H9 (cell line): ENCODE measurements around the gene KDM4C. TPM values are rescaled to one million over a fixed set of nuclear protein-coding genes. Genes with fewer than 3 reads are reported as not detected.
A peak's percentile ranks its signal among the peaks of the same experiment; 100 is the strongest.

ENCODE experiments used
- DNase-seq: peaks from one replicate; pipeline ENCODE4 v3.0.0-alpha.2; 2017
- H2AFZ ChIP-seq: one replicate; pipeline ENCODE4 v1.6.1; 2013; ENCODE audit warnings: mild to moderate bottlenecking, low read length, control low read depth, moderate library complexity
- H2AK5ac ChIP-seq: 2 replicates; pipeline ENCODE4 v1.6.1; 2013; ENCODE audit warnings: low read length, control low read depth, mixed read lengths; ENCODE audit not compliant: insufficient read length
- H2BK120ac ChIP-seq: one replicate; pipeline ENCODE4 v1.6.1; 2013; ENCODE audit warnings: low read depth, mild to moderate bottlenecking, low read length, control low read depth, inconsistent platforms; ENCODE audit not compliant: poor library complexity, severe bottlenecking
- H2BK12ac ChIP-seq: 2 replicates; pipeline ENCODE4 v1.6.1; 2013; ENCODE audit warnings: low read length, control low read depth, mixed read lengths, low read depth; ENCODE audit not compliant: insufficient read length
- H2BK15ac ChIP-seq: 2 replicates; pipeline ENCODE4 v1.6.1; 2013; ENCODE audit warnings: low read depth, low read length, control low read depth
- H2BK20ac ChIP-seq: one replicate; pipeline ENCODE4 v1.6.1; 2013; ENCODE audit warnings: low read depth, mild to moderate bottlenecking, low read length, control low read depth, inconsistent platforms; ENCODE audit not compliant: poor library complexity, severe bottlenecking
- H2BK5ac ChIP-seq: 2 replicates; pipeline ENCODE4 v1.6.1; 2013; ENCODE audit warnings: low read length, control low read depth, mixed read lengths; ENCODE audit not compliant: insufficient read length
- H3K14ac ChIP-seq: 2 replicates; pipeline ENCODE4 v1.6.1; 2013; ENCODE audit warnings: low read length, control low read depth; ENCODE audit not compliant: insufficient read depth
- H3K18ac ChIP-seq: 2 replicates; pipeline ENCODE4 v1.6.1; 2013; ENCODE audit warnings: low read depth, mild to moderate bottlenecking, mixed read lengths, low read length, control low read depth; ENCODE audit not compliant: insufficient read length
- H3K23ac ChIP-seq: 2 replicates; pipeline ENCODE4 v1.6.1; 2013; ENCODE audit warnings: low read length, control low read depth, mixed read lengths, low read depth; ENCODE audit not compliant: insufficient read length
- H3K23me2 ChIP-seq: 2 replicates; pipeline ENCODE4 v1.6.1; 2013; ENCODE audit warnings: low read depth, mild to moderate bottlenecking, mixed read lengths, low read length, control low read depth; ENCODE audit not compliant: insufficient read length, poor library complexity, severe bottlenecking
- H3K27ac ChIP-seq: 2 replicates; pipeline ENCODE4 v1.5.1; 2013; ENCODE audit warnings: low read length, control low read depth, mixed read lengths, low read depth; ENCODE audit not compliant: insufficient read length
- H3K27me3 ChIP-seq: 2 replicates; pipeline ENCODE4 v1.6.1; 2013; ENCODE audit warnings: low read length, control low read depth, inconsistent platforms; ENCODE audit not compliant: insufficient read depth
- H3K4ac ChIP-seq: 2 replicates; pipeline ENCODE4 v1.6.1; 2013; ENCODE audit warnings: low read depth, mild to moderate bottlenecking, control low read depth, inconsistent platforms, low read length, moderate library complexity
- H3K4me1 ChIP-seq: 2 replicates; pipeline ENCODE4 v1.6.1; 2013; ENCODE audit warnings: low read length, control low read depth, inconsistent platforms; ENCODE audit not compliant: insufficient read depth
- H3K4me2 ChIP-seq: 2 replicates; pipeline ENCODE4 v1.6.1; 2013; ENCODE audit warnings: low read length, control low read depth, mixed read lengths; ENCODE audit not compliant: insufficient read length, insufficient read depth
- H3K56ac ChIP-seq: 2 replicates; pipeline ENCODE4 v1.6.1; 2013; ENCODE audit warnings: low read depth, mild to moderate bottlenecking, mixed read lengths, low read length, control low read depth; ENCODE audit not compliant: insufficient read length
- H3K79me1 ChIP-seq: 2 replicates; pipeline ENCODE4 v1.6.1; 2013; ENCODE audit warnings: low read depth, mild to moderate bottlenecking, moderate library complexity, low read length, control low read depth, inconsistent platforms; ENCODE audit not compliant: insufficient read depth, poor library complexity, severe bottlenecking
- H3K79me2 ChIP-seq: 2 replicates; pipeline ENCODE4 v1.6.1; 2013; ENCODE audit warnings: low read length, control low read depth, inconsistent platforms; ENCODE audit not compliant: insufficient read depth
- H3K9ac ChIP-seq: 2 replicates; pipeline ENCODE4 v1.6.1; 2013; ENCODE audit warnings: low read length, control low read depth, mixed read lengths; ENCODE audit not compliant: insufficient read length; ENCODE audit errors: extremely low read depth
- H3K9me3 ChIP-seq: one replicate; pipeline ENCODE4 v1.6.1; 2013; ENCODE audit warnings: low read depth, low read length, inconsistent platforms; ENCODE audit not compliant: control insufficient read depth
- H3T11ph ChIP-seq: one replicate; pipeline ENCODE4 v1.6.1; 2013; ENCODE audit warnings: mild to moderate bottlenecking, low read length, control low read depth, inconsistent platforms
- H4K20me1 ChIP-seq: one replicate; pipeline ENCODE4 v1.6.1; 2013; ENCODE audit not compliant: control insufficient read depth, insufficient read length, insufficient read depth
- H4K5ac ChIP-seq: 2 replicates; pipeline ENCODE4 v1.6.1; 2013; ENCODE audit warnings: low read depth, mild to moderate bottlenecking, mixed read lengths, low read length, control low read depth; ENCODE audit not compliant: insufficient read length
- H4K8ac ChIP-seq: replicated peaks from 2 replicates; pipeline ENCODE4 v1.6.1; 2013; ENCODE audit warnings: low read length, control low read depth, mixed read lengths, low read depth; ENCODE audit not compliant: insufficient read length
- H4K91ac ChIP-seq: 2 replicates; pipeline ENCODE4 v1.6.1; 2013; ENCODE audit warnings: low read depth, mild to moderate bottlenecking, moderate library complexity, mixed read lengths, low read length, control low read depth; ENCODE audit not compliant: insufficient read length
- H3K27ac Mint-ChIP-seq, 3 experiments: 2 replicates in 2 of 3; 3 replicates in 1 of 3; pipeline ENCODE4 v1.8.0; 2020 to 2021; ENCODE audit warnings: mixed read lengths in 3 of 3, mild to moderate bottlenecking in 1 of 3, moderate library complexity in 1 of 3
- H3K27me3 Mint-ChIP-seq: 2 replicates; pipeline ENCODE4 v1.8.0; 2021; ENCODE audit warnings: low read depth, mild to moderate bottlenecking, moderate library complexity, mixed read lengths
- H3K36me3 Mint-ChIP-seq, 3 experiments: 2 replicates in 2 of 3; 3 replicates in 1 of 3; pipeline ENCODE4 v1.8.0; 2020 to 2021; ENCODE audit warnings: low read depth in 3 of 3, mixed read lengths in 3 of 3; ENCODE audit not compliant: insufficient read depth in 1 of 3
- H3K4me1 Mint-ChIP-seq, 2 experiments: 2 replicates each; pipeline ENCODE4 v1.8.0; 2020; ENCODE audit warnings: mixed read lengths in 2 of 2
- H3K4me3 Mint-ChIP-seq, 2 experiments: 2 replicates in 1 of 2; 3 replicates in 1 of 2; pipeline ENCODE4 v1.8.0; 2020 to 2021; ENCODE audit warnings: mild to moderate bottlenecking in 2 of 2, mixed read lengths in 2 of 2, moderate library complexity in 1 of 2
- H3K9me3 Mint-ChIP-seq, 2 experiments: 2 replicates in 1 of 2; 3 replicates in 1 of 2; pipeline ENCODE4 v1.8.0; 2020; ENCODE audit warnings: mild to moderate bottlenecking in 2 of 2, mixed read lengths in 2 of 2, moderate library complexity in 1 of 2
- WGBS: extraction: QIAGEN DNeasy Blood & Tissue Kit; methylation state at CpG from one replicate; pipeline ENCODE4 v1.1.7; 2013; ENCODE audit warnings: missing lambda C conversion rate, low lambda C conversion rate, mixed read lengths; ENCODE audit not compliant: insufficient read length; ENCODE audit errors: extremely low coverage; 5-methylcytosine and 5-hydroxymethylcytosine counted together
- total RNA-seq: library from RNA; stranded (reverse); gene quantifications from 2 replicates; pipeline ENCODE4 v1.2.1, GENCODE V29; 2021
- TF ChIP-seq, protein P1 (sequence below): fragments of 200-600 bp; sonication (generic); conservative IDR thresholded peaks from 3 replicates; pipeline ENCODE4 v1.8.0; 2021; ENCODE audit warnings: antibody characterized with exemption, mild to moderate bottlenecking

Gene KDM4C
- total RNA-seq, 1 experiment from 2014 or later = 24.0 TPM

DNA sequence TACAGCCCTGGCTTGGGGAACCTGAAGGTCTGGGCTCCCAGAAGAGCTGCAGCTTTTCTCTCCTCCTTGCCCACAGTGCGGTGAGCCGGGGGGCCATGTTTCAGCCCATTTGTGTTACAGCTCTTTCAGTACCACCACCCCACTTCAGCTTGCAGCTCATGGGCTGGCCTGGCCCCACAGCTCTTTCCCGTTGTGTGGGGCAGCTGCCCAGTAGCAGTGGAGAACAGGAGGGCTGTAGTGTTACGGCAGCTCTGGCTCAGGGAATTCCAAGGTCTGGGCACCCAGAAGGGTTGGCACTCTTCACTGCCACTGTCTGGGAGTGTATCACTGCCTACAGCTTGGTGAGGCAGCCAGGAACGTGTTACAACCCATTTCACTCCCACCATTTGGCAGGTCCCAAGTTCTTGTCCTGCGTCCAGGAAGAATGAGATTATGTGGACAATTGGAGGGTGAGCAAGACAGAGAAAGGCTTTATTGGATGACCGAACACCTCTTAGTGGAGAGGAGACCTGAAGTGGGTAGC is 390.5 kb downstream of the KDM4C start:
- no peak overlapping the region for H3K23ac ChIP-seq
- no peaks in the 10 kb centered on the region for H3K9me3 ChIP-seq
- H3K4ac ChIP-seq = no peak overlapping the region
- H3K18ac ChIP-seq = no peak overlapping the region
- Mint-ChIP-seq H3K27me3 (no peaks in the 10 kb centered on the region), H3K4me1 (peaks cover 13 to 17% of the 10 kb centered on the region in 2 experiments), H3K9me3 (no peaks in the 10 kb centered on the region), H3K36me3 (no peaks in the 10 kb centered on the region), H3K4me3 (no peak overlapping the region), H3K27ac (peak overlapping the region in 1 of 3 experiments; percentile 61; a peak in 2 of 7 replicates)
- no peaks in the 10 kb centered on the region for H3K27me3 ChIP-seq
- no peaks in the 10 kb centered on the region for H3K23me2 ChIP-seq
- no CpG with 5 or more reads among the region's 7 CpGs for WGBS
- H3K27ac ChIP-seq = no peak overlapping the region
- H2BK12ac ChIP-seq = no peak overlapping the region
- H2BK15ac ChIP-seq = no peak overlapping the region
- no peaks in the 10 kb centered on the region for H3K79me2 ChIP-seq
- no peak for DNase-seq
- H3K79me1 ChIP-seq = no peaks in the 10 kb centered on the region
- H3K56ac ChIP-seq = no peak overlapping the region
- no peak overlapping the region for H3K14ac ChIP-seq
- H2BK20ac ChIP-seq = no peak overlapping the region
- no peak overlapping the region for H3K4me2 ChIP-seq
- no peak overlapping the region for H3T11ph ChIP-seq
- H3K9ac ChIP-seq = no peak overlapping the region
- H2BK120ac ChIP-seq = no peak overlapping the region
- no peak overlapping the region for H2BK5ac ChIP-seq
- no peak overlapping the region for H4K5ac ChIP-seq
- no peak overlapping the region for H2AK5ac ChIP-seq
- TF ChIP-seq, protein P1, sequence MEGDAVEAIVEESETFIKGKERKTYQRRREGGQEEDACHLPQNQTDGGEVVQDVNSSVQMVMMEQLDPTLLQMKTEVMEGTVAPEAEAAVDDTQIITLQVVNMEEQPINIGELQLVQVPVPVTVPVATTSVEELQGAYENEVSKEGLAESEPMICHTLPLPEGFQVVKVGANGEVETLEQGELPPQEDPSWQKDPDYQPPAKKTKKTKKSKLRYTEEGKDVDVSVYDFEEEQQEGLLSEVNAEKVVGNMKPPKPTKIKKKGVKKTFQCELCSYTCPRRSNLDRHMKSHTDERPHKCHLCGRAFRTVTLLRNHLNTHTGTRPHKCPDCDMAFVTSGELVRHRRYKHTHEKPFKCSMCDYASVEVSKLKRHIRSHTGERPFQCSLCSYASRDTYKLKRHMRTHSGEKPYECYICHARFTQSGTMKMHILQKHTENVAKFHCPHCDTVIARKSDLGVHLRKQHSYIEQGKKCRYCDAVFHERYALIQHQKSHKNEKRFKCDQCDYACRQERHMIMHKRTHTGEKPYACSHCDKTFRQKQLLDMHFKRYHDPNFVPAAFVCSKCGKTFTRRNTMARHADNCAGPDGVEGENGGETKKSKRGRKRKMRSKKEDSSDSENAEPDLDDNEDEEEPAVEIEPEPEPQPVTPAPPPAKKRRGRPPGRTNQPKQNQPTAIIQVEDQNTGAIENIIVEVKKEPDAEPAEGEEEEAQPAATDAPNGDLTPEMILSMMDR = no peak
- no peak overlapping the region for H2AFZ ChIP-seq
- H4K20me1 ChIP-seq = no peaks in the 10 kb centered on the region
- no peak overlapping the region for H4K8ac ChIP-seq
- no peak overlapping the region for H4K91ac ChIP-seq
- H3K4me1 ChIP-seq = no peaks in the 10 kb centered on the region; the same call in 1 of the 2 replicates
